Spinal cord (tissue), 10 donors: ENCODE results near the gene SMIM28. TPM values are rescaled to one million over a fixed set of nuclear protein-coding genes. Genes with fewer than 3 reads are reported as not detected.
"Not testable (repeated sequence)": the region's sequence is repeated elsewhere in the genome, so short reads cannot be mapped to it uniquely, and the experiment has no call there.

ENCODE experiments used
- DNase-seq, 6 donors: peaks; one replicate each; pipeline versions ENCODE4 v3.0.0 to v3.0.0-alpha.2; 2013 to 2015; ENCODE audit warnings: low spot score in 6 of 6, low read depth in 4 of 6
- H3K27ac ChIP-seq: one replicate; pipeline ENCODE4 v1.5.1; 2013; ENCODE audit warnings: low read depth, low read length, control low read depth
- H3K27me3 ChIP-seq: one replicate; pipeline ENCODE4 v1.6.1; 2013; ENCODE audit warnings: low read length; ENCODE audit not compliant: control insufficient read depth, insufficient read depth
- H3K36me3 ChIP-seq: one replicate; pipeline ENCODE4 v1.6.1; 2013; ENCODE audit warnings: low read length; ENCODE audit not compliant: control insufficient read depth, insufficient read depth
- H3K4me1 ChIP-seq: one replicate; pipeline ENCODE4 v1.6.1; 2013; ENCODE audit warnings: low read length; ENCODE audit not compliant: control insufficient read depth, insufficient read depth
- H3K4me3 ChIP-seq: one replicate; pipeline ENCODE4 v1.5.1; 2013; ENCODE audit warnings: low read depth, low read length, control low read depth
- H3K9me3 ChIP-seq: one replicate; pipeline ENCODE4 v1.6.1; 2013; ENCODE audit warnings: low read length; ENCODE audit not compliant: control insufficient read depth, insufficient read depth
- WGBS: methylation state at CpG from one replicate; pipeline ENCODE4 v1.1.5; 2013; ENCODE audit warnings: missing lambda C conversion rate; ENCODE audit not compliant: insufficient coverage; 5-methylcytosine and 5-hydroxymethylcytosine counted together
- polyA plus RNA-seq, 2 donors: library from polyadenylated mRNA; unstranded; fragments of 120-200 nt; gene quantifications; one replicate each; pipeline ENCODE4 v1.2.1, GENCODE V29; 2013; ENCODE audit not compliant: insufficient read length in 2 of 2
- total RNA-seq, 2 donors: library from RNA; depleted of rRNA in 1 of 2; stranded (reverse); fragments of 120-200 nt in 1 of 2; fragments of >200 nt in 1 of 2; gene quantifications; one replicate each; pipeline versions ENCODE4 v1.2.3 to v1.2.4, GENCODE V29; 2013 to 2014
- donor health status: healthy.

The SMIM28 gene
- total and polyA plus RNA-seq, 4 donors, result 0.30 TPM; not detected in 3

GRCh38 chr6:138425256-138425655 is 47.6 kb downstream of the SMIM28 start:
- DNase-seq, H3K4me3 ChIP-seq, H3K27ac ChIP-seq, H3K27me3 ChIP-seq, H3K9me3 ChIP-seq: not testable (repeated sequence)
- peaks cover 11% of the 10 kb centered on the region for H3K4me1 ChIP-seq
- 89% methylated on average over 7 of the region's 7 CpGs for WGBS
- H3K36me3 ChIP-seq, result peaks cover 18% of the 10 kb centered on the region

DNA sequence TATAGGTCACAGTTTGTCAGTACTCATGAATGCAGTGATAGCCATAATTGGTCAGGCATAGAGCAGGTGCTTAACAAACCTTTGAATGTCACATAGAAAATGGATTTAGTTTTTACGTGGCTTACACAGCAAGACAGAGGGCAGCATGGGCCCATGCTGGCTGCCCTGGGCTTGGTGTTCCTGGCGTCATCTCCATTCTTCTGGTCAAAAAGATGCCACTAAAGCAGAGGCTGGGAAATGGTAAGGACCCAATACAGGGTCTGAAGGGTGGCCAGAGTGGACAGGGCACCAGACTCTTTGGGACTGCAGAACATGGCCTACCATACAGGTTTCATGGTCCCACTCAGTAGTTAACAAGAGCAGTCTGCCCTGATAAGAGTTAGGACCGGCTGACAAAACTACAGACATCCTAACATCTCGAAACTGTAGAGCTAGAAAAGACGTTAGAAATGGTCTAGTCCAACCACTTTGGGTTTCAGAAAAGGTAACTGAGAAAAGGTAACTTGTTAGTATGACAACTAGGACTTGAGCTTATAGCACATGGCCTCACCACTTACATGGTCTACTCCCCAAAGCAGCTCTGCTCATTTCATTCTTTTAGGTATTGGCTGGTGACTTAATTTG is 48.9 kb downstream of the SMIM28 start:
- no peak for DNase-seq
- Histone ChIP-seq H3K4me1 (peaks cover 24% of the 10 kb centered on the region), H3K4me3 (no peak overlapping the region), H3K27me3 (no peaks in the 10 kb centered on the region), H3K36me3 (peaks cover 30% of the 10 kb centered on the region), H3K9me3 (no peaks in the 10 kb centered on the region), H3K27ac (no peak overlapping the region)
- WGBS, result 88% methylated on average over 2 of the region's 5 CpGs

DNA sequence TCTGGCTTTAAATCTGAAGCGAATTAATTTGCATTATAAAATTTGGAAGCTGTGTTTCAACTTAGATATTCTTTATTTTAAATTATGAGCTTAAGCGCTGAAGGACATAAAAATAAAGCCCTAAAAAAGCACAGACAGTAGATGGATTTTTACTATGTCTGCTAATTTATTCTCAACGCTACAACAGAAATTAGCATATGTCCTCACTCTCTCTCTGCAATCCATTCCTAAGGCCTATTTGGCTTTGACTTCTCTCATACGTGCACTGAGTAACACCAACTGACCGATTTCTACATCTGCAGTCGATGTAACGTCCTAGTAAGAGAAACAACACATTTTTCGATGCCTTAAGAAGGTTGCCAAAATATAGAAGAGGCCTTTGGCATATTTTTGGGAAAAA is 50.0 kb downstream of the SMIM28 start:
- peaks cover 30% of the 10 kb centered on the region for H3K4me1 ChIP-seq
- H3K27me3 ChIP-seq, result no peaks in the 10 kb centered on the region
- WGBS, result 78% methylated on average over 3 of the region's 8 CpGs
- no peak overlapping the region for H3K4me3 ChIP-seq
- no peaks in the 10 kb centered on the region for H3K9me3 ChIP-seq
- H3K27ac ChIP-seq, result no peak overlapping the region
- DNase-seq, result peak in 2 of 6 donors; percentile 22 to 87
- H3K36me3 ChIP-seq, result peaks cover 39% of the 10 kb centered on the region

- 50% methylated on average over 2 of the region's 8 CpGs for WGBS
- no peak overlapping the region for H3K4me3 ChIP-seq
- H3K36me3 ChIP-seq, result peaks cover 41% of the 10 kb centered on the region
- peaks cover 30% of the 10 kb centered on the region for H3K4me1 ChIP-seq
- H3K27ac ChIP-seq, result no peak overlapping the region
- H3K9me3 ChIP-seq, result no peaks in the 10 kb centered on the region
- DNase-seq, result peak; percentile 50 to 92 (median 58)
- no peaks in the 10 kb centered on the region for H3K27me3 ChIP-seq
Observed at GRCh38 chr6:138428944-138429598, 51.4 kb downstream of the SMIM28 start.

DNA sequence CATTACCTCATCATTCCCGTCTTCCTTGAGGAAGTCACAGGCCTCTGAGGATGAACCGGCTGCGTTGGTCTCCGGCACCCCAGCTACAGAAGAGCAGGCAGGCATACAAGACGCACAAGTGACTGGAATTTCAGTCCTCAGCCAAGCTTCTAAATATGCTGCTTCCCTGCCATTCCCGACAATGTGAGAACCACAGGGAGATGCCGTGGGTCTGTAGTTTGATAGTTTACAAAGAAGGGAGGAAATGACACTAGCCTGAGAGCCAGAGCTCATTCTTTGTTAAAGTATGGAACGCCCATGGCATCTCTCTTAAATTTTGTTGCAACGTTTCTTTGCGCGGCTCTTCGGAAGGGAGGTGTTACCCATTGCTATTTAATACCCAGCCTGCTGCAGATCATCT is 52.1 kb downstream of the SMIM28 start:
- no peaks in the 10 kb centered on the region for H3K9me3 ChIP-seq
- WGBS, result 42% methylated on average over 11 of the region's 12 CpGs
- no peaks in the 10 kb centered on the region for H3K27me3 ChIP-seq
- peaks cover 34% of the 10 kb centered on the region for H3K36me3 ChIP-seq
- no peak overlapping the region for H3K4me3 ChIP-seq
- peak overlapping the region; percentile 52 for H3K27ac ChIP-seq
- peak in 2 of 6 donors; percentile 32 to 70 for DNase-seq
- peaks cover 30% of the 10 kb centered on the region for H3K4me1 ChIP-seq

DNA sequence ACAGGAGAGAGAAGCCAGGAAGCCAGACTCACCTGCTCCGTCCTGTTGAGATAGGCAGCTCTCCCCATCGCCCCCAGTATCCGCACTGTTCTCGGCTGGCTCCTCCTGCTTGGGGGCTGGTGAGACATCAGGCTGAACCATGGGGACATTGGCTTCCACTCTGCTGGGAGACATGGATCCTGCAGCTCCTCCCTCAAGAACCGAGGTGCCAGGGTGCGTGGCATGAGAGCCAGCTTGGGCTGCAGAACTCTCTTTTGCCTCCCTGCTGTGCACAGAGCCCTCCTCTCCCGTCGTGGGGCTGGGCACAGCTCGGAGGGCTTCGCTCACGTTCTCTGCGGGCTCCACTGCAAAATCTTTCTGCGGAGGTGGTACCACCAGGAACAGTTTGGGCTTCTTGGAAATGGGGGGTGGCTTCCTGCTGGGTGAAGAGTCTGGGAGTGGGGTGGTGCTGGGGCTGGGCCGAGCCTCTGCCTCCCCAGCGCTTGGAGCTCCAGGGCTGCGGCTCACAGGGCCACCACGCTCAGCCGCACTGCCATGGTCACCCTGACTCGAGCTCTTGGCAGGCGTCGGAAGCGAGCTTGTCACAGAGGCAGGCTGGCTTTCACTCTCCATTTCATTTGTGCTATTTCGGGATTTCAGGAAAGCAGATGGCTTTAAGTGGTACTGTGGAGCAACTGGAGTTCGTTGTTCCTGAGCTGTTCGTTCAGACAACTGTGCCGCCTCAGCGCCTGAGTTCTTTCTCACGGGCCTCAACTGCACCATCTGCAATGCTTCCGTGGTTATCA is 52.8 kb downstream of the SMIM28 start:
- 55% methylated on average over 29 of the region's 29 CpGs for WGBS
- H3K27me3 ChIP-seq, result no peaks in the 10 kb centered on the region
- no peaks in the 10 kb centered on the region for H3K9me3 ChIP-seq
- peak overlapping the region; percentile 52 for H3K27ac ChIP-seq
- H3K4me1 ChIP-seq, result peaks cover 30% of the 10 kb centered on the region
- H3K36me3 ChIP-seq, result peaks cover 31% of the 10 kb centered on the region
- no peak overlapping the region for H3K4me3 ChIP-seq
- peak in 3 of 6 donors; percentile 35 to 90 (median 67) for DNase-seq

DNA sequence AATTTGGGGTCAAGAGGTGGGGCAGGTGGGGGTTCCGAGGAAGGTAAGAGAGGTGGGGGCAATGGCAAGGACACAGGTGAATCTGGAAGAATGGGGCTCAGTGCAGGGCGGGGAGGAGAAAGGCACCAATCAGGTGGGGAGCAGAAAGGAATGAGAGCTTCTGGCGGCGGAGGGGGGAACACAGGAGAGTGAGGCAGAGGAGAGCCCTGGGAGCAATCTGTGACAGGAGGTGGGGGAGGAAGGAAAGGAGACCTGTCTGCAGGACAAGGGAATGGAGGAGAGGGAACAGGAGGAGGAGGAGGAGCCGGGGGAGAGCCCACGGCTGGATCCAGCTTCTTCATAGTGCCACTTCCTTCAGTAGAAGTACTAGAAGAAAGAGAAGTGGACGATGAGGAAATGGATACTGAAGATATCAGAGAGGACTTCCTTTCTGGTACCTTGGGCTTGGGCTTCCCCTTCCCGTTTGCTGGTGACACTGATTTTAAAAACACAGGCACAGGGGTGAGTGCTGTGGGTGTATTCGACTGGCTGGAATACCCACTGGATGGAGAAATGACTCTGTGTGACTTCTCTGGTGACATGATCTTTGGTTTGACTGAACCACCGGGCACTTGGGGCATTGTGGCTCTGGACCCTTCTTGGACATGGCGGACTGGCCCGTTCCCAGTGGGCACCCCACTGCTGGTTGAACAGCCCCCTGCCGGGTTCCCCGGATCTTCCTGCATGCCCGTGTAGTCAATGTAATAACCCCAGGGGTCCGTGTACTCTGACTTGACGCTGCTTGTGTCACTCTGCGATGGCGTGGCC is 53.8 kb downstream of the SMIM28 start:
- peaks cover 29% of the 10 kb centered on the region for H3K36me3 ChIP-seq
- no peaks in the 10 kb centered on the region for H3K27me3 ChIP-seq
- no peaks in the 10 kb centered on the region for H3K9me3 ChIP-seq
- DNase-seq, result no peak
- peak overlapping the region; percentile 52 for H3K27ac ChIP-seq
- peaks cover 30% of the 10 kb centered on the region for H3K4me1 ChIP-seq
- no peak overlapping the region for H3K4me3 ChIP-seq
- WGBS, result 86% methylated on average over 19 of the region's 19 CpGs

DNA sequence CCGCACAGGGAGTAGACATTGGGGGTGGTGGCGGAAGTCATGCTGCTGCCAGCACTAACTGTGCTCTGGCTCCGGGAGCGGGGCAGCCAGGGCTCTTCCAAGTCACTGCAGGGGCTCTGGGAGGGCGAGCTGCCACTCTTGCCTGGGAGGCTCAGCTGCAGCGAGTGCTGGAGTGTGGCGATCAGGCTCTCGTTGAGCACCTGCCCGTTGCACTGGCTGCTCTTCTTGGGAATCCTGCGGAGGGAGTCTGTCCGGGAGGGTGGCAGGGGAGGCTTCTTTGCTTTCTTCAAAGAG is 54.3 kb downstream of the SMIM28 start:
- H3K4me3 ChIP-seq, result no peak overlapping the region
- peaks cover 30% of the 10 kb centered on the region for H3K4me1 ChIP-seq
- H3K27ac ChIP-seq, result no peak overlapping the region
- H3K9me3 ChIP-seq, result no peaks in the 10 kb centered on the region
- DNase-seq, result peak in 1 of 6 donors; percentile 19
- no peaks in the 10 kb centered on the region for H3K27me3 ChIP-seq
- WGBS, result 66% methylated on average over 11 of the region's 11 CpGs
- H3K36me3 ChIP-seq, result peaks cover 27% of the 10 kb centered on the region
